Measurements from ENCODE around the gene PDE10A.

Gene PDE10A

DNA sequence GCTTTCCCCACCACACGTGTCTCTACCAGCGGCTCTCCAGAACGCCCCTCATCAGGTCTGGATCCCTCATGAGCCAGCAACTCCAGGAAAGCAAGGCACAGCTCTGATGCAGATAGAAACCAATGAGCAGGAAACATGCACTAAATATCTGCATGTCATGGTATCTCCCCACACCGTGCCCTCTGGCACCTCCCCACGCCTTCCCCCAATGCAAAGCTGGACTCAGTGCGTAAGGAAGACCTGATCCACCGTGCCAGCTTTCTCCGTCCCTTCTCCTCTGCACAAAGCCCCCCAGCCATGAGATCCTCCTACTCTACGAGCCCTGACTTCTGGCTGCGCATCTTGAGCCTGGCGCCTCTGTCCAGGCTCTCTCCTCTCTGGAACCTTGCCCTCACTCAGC is 9.4 kb downstream of the PDE10A start:
- DNase-seq = no peak

DNA sequence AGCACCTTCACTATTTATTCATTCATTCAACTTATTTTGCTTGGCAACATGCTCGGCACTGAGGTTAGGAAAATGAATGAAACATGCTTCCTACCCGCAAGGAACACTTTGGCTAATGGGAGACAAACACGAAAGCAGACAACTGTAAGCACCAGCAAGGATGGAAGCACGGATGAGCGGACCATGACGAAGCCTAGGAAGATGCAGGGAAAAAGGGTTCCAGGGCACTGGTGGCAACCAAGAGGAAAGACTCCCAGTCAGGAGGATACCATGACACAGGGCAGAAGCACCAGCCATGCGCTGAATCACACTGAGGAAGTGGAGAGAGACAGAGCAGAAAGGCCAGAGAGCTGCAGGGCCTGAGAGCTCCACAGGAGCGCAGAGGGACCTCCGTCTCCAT is 9.8 kb downstream of the PDE10A start:
- DNase-seq = no peak

DNA sequence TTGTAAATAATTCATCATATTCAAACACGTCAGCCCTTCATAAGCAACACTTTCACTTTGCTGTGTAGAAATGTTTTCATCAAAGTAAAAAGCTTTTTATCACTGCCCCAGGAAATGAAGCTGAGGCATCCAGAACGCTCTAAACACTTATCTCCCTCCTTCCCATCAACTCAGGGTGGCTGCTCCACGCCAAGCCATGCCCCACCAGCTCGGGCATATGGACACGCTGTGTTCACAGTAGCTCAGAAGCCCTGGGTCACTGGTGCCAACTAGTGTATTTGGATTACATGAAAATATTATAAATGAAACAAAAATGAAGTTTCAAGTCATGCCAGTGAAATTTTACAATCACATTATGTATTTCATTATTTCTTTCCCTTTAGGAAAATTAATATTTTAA is 10.3 kb downstream of the PDE10A start:
- DNase-seq = no peak

DNA sequence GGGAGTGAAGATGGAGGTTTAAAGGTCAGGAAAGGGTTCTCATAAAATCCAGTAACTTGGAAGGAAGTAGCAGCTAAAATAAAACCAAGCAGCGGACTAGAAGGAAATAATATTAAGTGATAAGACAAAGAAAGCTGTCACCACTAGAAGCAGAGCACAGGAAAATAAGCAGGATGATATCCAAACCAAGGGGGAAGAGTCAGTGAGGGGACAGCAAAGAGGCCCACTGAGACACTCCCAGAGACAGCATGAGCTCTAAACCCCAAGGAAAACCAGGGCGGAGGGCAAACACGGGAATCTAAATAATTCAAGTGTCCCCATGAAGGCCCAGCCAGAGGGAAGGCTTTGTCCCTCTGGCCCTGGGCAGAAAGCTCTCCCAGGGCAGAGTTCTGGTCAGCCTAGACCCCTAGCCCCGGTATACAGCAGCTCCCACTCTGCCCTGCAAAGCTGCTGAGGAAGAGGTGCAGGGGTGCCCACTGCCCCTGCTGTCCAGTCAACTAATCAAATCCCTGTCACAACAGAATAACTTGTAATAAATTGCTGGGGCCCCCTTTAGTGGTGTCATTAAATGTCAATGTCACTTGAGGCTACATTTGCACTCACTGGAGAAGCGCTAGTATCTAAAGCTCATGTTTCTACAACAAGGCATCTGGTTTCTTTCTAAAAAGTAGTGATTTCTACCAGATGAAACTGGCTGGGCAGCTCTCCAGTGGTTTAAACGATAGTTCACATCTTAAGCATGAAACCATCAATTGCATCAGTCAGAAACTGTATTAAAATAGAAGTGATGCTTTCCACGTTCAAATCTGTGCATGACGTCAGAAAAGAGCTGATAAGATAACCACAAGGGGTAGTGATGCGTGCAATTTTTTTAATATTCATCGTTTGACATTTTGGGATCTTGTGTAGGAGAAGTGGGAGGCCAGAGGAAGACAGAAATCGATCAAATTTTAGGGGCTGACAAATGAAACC is 13.6 kb downstream of the PDE10A start:
- DNase-seq = no peak

DNA sequence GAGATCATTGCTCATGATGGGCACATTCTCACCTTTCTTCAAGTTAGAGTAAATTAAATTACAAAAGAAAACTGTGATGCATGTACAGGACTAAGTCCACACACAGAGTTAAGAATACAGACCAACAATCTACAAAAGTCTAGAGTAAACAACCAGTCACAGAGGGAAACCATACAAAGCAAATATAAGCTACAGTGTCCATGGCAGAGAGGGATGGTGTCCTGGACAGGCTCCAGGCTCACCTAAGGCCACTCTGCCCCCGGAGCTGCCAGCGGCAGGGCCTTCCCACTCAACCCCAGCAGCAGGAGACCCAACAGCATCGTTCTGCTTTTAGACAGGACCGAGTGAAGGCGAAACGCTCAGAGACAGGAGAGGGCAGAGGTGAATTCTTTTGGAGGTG is 16.0 kb downstream of the PDE10A start:
- no peak for DNase-seq

DNA sequence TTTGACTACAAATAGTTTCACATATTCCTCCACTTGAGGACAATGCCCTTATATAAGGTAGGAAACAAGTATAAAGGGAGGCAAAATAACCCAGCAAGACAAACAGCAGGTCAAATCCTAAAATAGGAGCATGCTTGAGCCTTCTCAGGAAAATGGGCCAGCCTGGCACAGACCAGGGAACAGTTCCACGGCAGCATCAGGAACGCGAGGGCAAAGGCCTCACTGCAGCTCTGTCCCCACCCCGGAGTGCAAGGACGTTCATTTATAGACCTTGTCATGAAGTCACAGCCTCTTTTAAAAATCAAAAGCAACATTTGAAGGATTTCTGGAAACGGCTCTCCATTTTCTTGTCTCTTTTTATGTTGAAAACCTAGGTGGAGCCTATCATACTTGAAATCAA is 17.1 kb downstream of the PDE10A start:
- DNase-seq = no peak

DNA sequence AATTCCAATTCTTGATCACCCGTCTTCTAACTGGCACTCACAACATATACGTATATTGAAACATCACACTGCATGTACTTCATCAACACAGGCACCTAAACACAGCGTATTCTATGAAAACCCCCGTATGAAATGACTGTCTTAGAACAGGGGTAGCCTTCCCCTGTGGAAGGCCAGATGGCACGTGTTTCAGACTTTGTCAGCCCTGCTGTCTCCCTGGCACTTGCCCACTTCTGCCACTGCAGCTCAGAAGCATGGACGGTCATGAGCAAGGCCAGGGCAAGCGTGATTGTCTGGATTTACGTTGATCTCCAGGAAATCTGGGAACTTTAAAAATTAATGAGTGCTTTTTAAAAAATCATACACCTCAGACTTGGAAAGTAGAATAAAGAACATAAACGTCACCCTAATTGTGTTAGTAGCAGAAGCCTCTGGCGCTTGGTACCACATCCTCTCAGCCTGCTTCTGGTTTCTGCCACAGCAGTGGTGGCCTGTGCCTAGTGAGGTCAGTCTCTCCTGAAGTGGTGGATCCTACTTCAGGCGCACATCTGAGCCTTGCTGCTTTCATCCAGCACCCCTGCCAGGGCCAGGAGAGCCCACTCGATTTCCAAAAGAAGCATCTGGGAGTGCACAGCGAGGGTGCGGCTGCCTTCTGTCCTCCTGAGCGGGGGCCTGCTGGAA is 18.3 kb downstream of the PDE10A start:
- no peak for DNase-seq

DNA sequence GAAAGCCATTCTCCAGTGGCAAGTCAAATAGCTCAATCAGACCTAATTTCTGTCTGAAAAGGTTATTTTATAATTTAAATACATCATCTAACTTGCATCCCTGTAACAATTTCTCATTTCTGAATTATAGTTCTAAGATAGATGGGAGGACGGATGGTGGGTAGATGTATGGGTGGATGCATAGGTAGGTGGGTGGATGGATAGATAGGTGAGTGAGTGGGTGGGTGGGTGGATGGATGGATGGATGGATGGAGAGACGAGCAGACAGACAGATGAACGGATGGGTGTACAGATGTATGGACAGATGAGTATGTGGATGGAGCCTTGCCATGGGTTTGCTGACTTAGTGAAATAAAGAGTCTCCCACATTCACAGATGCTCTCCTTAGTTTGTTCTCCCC is 20.0 kb downstream of the PDE10A start:
- DNase-seq = no peak

DNA sequence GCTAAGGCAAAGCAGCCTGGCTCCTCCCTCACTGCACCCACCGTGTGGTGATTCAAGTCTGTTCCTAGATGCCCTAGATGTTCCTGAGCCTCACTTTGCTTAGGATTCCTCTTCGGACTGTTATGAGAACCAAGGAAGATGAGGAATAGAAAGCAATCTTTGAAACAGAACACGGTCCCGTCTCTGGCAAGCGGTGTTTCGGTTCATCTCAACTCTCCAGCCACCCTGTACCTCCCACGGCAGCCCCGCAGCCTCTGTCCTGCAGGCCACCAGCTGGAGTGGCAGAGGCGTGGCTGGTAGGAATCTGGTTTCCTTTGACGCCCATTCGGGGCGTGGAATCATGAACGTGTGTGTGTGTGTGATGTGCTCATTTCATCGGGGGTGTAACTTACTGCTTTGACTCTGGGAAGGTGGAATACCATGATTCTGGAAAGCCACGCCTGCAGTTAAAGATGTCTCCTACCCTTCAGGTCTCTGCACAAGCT is 21.3 kb downstream of the PDE10A start:
- no peak for DNase-seq

DNA sequence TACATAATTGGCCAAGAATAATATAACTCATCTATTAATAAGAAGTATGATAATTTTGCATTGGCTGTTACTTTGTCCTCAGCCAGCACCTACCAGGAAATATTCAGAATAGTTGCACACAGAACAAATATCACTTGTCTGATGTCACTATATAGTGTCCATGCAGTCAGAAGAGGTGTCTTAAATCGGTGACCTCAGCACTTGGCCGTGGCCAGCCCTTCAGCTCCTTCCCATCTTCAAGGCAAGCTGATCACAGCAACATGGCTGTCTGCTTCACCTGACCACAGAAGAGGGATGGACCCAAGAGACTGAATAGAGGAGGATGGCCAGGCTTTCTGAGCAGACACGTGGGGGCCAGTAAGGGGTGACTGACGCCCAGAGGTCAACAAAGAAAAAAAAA is 22.2 kb downstream of the PDE10A start:
- no peak for DNase-seq

DNA sequence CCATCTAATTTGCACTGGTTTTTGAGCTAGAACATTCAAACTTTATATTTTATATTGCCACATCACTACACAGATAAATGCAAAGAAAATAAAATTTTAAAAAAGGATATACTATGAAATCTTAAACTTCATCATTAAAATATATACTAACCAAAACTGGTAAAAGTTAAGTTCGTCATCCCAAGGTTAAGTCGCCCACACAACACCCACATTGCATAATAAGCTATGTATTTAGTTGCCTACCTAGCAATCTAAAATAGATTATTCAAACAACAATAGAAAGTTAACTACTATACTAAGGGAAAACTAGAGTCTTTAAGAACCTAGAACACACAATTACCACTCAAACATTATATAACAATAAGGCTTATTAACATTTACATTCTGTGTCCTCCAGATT is 24.5 kb downstream of the PDE10A start:
- DNase-seq = no peak

DNA sequence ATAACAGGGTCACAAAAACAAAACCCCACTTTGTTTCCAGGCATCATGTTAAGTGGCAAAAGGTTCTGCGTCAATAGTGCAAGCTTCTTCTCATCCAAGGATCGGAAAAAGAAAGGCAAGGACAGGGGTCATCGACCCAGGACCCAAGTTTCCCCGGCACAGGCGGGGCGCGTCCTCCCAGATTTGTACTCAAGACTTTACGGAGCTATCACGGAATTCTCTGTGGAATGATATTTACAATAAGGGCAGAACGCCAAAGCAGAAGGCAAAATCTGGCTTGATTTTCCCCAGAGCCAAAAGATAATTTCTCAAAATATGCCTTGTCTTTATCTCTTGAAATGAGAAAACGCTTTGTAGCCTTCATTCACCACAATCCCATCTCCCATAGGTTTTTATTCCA is 25.5 kb downstream of the PDE10A start:
- no peak for DNase-seq

DNA sequence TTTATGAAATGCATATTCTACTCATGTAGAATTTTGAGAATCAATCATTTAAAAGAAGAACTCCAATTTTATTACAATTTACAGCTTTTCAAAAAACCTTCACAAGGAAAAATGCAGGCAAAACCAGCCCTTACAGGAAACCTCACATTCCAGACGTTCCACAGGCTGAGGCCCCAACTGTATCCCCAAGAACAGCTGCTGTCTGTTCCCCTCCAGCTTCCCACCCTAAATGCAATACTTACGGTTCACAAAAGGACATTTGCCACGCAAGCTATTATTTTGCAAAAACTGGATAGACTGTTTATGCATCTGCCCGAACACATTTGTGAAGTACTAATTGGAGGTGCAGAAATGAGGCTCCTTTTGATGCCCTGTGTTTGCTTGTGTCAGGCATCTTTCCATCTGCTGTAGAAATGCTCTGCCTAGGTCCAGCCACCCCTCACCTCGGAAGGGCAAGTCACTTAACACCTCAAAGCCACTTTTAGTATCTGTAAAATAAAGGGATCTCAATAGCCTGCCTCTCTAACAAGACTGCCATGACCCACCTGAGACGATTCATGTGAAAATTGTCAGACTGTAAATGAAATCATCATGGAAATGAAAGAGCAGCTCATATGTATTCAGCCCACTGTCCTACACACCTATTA is 26.5 kb downstream of the PDE10A start:
- no peak for DNase-seq

DNA sequence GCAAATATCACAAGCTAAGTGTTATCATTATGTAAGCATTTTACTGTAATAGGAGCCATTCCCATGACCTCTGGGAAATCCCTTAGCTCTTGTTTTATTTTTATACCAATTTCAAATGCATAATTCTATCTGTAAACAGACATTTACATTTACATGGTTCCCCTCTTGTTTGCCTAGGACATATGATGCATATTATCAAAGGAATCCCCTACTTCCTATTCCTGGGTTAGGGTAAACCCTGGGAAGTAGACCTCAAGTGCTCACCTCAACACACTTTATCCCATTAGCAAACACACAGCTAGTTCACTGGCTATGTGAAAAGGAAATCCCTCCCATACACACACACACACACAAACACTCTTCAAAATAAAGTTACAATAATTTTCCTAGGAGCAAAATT is 27.1 kb downstream of the PDE10A start:
- DNase-seq = no peak

DNA sequence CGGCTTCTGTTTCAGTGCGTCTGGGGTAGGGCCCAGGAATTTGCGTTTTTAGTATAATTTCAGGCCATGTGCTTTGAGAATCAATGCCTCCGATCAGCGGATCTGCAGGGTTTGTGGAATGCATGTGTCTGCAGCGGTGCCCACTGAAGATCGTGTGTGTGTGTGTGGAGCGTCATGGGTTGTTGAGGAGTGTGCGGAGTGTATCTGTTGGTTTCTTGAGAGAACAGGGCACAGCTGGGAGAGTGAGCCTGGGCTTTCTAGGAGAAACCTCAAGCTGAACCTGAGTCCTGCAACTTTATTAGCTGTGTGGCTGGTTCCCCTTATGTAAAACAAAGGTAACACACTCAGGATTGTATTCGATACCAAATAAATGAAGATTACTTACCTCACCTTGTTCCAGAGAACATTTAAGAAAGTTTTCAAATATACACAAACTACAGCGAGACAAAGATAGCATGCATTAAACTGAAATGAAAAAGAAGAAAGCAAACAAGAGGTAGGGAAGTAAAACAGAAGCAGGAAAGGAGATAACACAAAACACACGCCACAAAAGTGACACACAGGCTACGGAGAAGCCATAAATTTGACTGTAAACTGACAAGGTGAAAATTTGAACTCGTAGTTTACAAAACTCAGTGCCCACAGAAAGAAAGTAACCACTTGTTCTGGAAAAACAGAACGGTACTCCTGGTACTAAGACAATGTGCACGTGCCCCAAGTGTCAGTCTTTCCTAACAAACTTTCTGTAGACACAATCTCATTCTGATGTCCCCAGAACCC is 28.8 kb downstream of the PDE10A start:
- DNase-seq = no peak

DNA sequence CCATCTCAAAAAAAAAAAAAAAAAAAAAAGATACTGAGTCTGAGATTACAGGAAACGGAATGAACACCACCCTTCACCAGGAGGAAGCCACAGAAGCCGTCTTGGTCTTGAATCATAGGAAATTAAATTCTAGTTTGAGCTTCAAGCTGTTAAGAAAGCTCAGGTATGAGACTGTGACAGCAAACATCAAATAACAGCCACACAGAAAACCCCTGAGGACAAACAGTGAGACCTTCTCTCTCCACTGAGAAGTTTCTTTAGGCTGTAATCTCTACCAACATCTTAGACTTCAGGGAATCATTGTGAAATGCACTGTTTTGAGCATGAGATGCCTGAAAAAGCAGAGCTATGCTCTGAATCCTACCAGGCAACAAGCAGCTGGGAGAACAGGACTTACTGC is 30.8 kb downstream of the PDE10A start:
- no peak for DNase-seq

DNA sequence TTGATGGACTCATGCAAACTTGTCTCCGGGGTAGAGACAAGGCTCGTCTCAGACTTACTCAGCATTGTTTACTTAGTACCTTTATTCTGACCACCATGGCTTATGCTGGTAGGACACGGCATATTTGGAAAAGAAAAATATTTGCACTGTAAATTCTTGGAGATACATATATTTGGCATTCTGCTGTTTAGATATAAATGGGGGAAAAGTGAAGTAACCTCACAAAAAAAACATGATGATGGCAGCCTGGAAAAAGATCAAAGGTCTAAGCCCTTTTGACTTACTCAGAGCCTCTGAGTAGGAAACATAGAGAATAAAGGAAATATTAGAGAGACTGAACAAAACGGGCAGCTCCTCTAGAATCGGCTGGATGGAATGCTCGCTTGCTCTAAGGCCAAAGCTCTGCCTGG is 32.5 kb downstream of the PDE10A start:
- DNase-seq = no peak

DNA sequence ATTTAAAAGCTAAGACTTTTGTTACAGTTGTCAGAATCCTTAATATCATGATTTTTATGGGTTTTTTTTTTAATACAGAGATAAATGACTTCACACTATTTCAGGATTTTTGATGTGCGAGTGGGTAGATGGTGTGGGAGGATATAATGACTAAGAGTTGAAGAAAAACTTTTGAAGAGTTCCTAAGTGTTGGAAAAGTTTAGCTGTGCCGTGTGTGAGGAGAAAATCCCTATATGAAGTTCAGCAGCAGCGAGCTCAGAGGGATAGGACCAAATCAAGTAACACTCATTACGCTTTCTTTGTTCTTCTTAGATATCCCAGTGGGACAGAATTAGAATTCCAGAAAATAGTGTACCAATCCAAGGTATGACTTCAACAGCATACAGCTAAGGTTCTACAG is 34.1 kb downstream of the PDE10A start:
- DNase-seq = no peak

DNA sequence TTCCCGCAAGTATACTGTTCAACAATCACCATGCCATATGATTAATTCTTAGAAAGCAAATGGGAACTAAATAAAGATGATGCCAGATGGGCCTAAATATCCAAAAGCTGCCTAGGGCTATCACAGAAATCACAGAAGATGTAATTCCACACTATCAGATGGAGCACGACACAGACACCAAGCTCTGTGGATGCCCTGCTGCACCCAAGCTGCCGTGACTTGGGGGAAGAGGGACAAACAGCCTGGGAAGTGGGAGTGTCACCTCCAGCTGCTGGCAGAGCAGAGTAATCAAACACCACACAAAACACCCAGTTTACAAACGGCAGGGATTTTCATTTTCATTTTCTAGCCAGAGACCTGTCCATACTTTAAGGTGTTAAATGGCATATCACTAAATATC is 35.7 kb downstream of the PDE10A start:
- no peak for DNase-seq

DNA sequence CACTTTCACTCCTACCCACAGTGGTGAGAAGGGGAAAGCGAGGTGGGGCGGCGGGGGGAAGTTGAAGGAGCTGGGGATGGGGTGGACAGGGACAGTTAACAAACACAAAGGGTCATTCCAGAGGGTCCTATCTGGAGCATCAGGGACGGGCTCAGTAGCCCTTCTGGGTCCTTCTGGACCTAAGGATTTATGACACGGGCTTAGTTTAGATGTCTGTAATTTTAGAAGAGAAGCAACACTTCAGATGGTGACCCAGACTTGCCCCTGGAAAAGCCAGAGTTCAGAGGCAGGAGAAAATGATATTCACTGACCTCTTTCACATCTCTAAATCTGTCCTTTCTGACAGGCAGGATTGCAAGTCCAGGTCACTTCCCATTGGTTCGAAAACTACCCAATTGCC is 36.3 kb downstream of the PDE10A start:
- DNase-seq = no peak

DNA sequence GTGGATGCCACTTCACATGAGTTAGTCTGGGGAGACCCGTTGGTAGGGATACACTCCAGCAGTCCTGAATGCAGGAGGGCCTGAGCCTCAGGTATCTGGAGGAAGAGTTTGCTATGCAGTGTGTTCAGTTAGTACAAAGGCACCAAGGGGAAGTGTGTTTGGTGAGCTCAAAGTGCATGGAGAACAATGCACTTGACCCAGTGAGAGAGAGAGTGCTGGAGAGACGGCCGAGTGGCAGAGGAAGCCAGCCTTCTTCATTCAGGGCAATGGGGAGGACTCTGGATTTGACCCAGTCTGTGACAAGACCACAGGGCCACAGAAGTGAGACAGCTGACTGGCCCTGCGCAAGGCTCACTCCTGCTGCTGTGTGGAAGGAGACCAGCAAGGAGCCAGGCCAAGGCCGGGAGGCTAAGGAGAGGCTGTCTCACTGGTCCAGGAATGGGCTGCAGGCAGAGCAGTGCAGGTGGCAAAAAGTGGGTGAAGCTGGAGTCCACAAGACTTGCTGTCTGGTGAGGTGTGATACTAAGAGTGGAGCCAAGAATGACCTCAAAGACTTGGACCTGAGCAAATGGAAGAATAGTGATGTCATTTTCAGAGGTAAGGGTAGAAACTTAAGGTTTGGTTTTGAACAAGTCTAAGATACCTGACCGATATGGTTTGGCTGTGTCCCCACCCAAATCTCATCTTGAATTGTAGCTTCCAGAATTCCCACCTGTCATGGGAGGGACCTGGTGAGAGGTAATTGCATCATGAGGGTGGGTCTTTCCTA is 38.0 kb downstream of the PDE10A start:
- no peak for DNase-seq

DNA sequence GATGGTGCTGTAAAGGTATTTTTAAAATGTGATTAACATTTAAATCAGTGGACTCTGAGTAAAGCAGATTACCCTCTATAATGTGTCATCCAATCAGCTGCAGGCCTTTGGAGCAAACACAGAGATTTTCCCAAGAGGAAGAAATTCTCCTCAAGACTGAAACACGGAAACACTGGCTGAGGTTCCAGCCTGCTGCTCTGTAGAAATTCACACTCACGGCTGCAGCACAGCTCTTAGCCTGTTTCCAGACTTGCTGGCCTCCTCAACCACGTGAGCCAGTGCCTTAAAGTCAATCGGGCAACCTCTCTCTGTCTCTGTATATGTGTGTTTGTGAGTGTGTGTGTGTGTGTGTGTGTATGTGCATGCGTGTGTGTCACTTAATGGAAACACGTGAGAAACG is 41.1 kb downstream of the PDE10A start:
- no peak for DNase-seq
